NT2/D1 (cell line): ENCODE measurements around the gene ULBP1.

ENCODE experiments used
- SUZ12 ChIP-seq: IDR thresholded peaks from 2 replicates; pipeline ENCODE4 v1.6.1; 2011; ENCODE audit not compliant: insufficient read length, insufficient read depth; ENCODE audit errors: extremely low read depth
- YY1 ChIP-seq: IDR thresholded peaks from 2 replicates; pipeline ENCODE4 v1.6.1; 2011; ENCODE audit not compliant: insufficient read length, insufficient read depth

DNA sequence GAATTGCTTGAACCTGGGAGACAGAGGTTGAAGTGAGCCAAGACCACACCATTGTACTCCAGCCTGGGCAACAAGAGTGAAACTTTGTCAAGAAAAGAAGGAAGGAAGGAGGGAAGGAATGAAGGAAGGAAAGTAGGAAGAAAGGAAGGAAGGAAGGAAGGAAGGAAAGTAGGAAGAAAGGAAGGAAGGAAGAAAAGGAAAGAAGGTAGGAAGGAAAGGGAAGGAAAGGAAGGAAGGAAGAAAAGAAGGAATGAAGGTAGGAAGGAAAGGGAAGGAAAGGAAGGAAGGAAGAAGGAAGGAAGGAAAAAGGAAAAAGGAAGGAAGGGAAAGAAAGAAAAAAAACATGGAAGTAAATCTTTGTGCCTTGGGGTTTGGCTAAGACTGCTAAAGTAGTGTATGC is 11.7 kb downstream of the ULBP1 start:
- no peak for TF ChIP-seq YY1
- no peak for TF ChIP-seq SUZ12
